ENCODE data around the gene HDAC9. TPM values are rescaled to one million over a fixed set of nuclear protein-coding genes. Genes with fewer than 3 reads are reported as not detected.
A peak's percentile ranks its signal among the peaks of the same experiment; 100 is the strongest.

Gene HDAC9
- polyA plus RNA-seq, 1 of the 3 experiments (the other 2 are of a cell fraction), result 11.6 TPM

DNA sequence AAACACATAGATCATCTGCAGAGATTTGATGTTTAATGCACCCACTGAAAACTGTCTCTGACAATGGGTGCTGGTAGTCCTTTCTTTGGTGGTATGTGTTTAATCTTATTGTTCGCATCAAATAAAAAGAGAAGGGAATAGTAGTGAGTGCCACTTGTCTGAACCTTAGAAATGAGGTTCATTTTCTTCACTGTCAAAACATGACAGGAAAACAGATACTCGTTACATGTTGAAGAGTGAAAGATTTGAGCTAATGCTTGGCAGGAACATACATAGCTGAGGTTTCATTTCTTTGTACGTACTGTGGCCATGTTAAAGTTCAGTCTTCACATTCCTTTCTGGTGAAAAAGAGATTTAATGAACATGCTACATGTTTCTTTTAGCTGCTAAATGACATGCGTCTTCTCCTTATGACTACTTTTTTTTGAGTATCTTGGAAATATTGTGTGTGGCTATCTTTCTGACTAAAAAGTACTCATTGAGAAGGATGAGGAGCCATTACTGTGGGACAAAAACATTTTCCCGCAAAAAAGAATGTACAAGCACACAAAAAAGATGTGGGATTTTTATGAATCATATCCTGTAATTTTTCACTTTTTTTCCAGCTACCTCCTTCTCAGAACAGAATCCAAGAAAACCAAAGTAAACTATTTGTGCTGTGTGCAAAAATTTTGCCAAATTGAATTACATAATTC, 513.8 kb downstream of the HDAC9 start:
- Histone ChIP-seq H3K27ac (ENCODE audit: low read depth in 2 of 2, low read length in 1 of 2) (peak overlapping the region; percentile 88 to 90), H3K9ac (peak overlapping the region; percentile 47; the same call in 1 of the 2 replicates), H3K27me3 (ENCODE audit: insufficient read depth) (no peaks in the 10 kb centered on the region), H4K20me1 (ENCODE audit: insufficient read depth) (no peaks in the 10 kb centered on the region), H3K79me2 (ENCODE audit: insufficient read depth) (peaks cover 16% of the 10 kb centered on the region), H3F3A (replicated peaks; ENCODE audit: insufficient read depth) (peaks cover 34% of the 10 kb centered on the region), H3K4me1 (ENCODE audit: control insufficient read depth in 1 of 2, insufficient read depth in 2 of 2, low read depth in 1 of 2, low read length in 1 of 2) (peaks cover 0 to 17% of the 10 kb centered on the region in 2 experiments; a peak in 3 of 4 replicates), H3K4me2 (peak overlapping the region; percentile 25), H2AFZ (ENCODE audit: low read depth) (peak overlapping the region; percentile 1; the same call in 1 of the 2 replicates), H3K36me3 (replicated peaks in 1 of 2; ENCODE audit: control insufficient read depth in 1 of 2, insufficient read depth in 2 of 2, low read length in 1 of 2) (peaks cover 19 to 21% of the 10 kb centered on the region in 2 experiments), H3K9me2 (no peaks in the 10 kb centered on the region), H3K9me3 (no peaks in the 10 kb centered on the region), H3K4me3 (ENCODE audit: low read depth in 2 of 2, low read length in 1 of 2) (0 out of 4 replicates have a peak overlapping the region, but pooled peaks of 1 of the 2 experiments have one; percentile 0)
- 45% methylated on average over 5 of the region's 5 CpGs for WGBS (ENCODE audit: low lambda C conversion rate)
- ChIA-PET CTCF (interaction anchor here (0.7 to 1.5 kb wide), 3 partner anchors 14 to 316 kb away, joined by 3 to 5 read pairs (median 4); no protein-coding TSS in a partner anchor), POLR2A (interaction anchor here (1.0 kb wide), 1 partner anchor 99 kb away, joined by 3 read pairs; no protein-coding TSS in a partner anchor)
- no peak for DNase-seq
- TF ChIP-seq, protein P1, sequence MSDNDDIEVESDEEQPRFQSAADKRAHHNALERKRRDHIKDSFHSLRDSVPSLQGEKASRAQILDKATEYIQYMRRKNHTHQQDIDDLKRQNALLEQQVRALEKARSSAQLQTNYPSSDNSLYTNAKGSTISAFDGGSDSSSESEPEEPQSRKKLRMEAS (IDR thresholded peaks at IDR 0.05; ENCODE audit: low read depth), result no peak
- TF ChIP-seq GABPA (IDR thresholded peaks at IDR 0.05; ENCODE audit: low read depth) (no peak), FOXJ3 (CRISPR knock-in tag; IDR thresholded peaks at IDR 0.05) (no peak), RXRA (IDR thresholded peaks at IDR 0.05; ENCODE audit: borderline replicate concordance, low read depth) (no peak), FOSL2 (IDR thresholded peaks at IDR 0.05; ENCODE audit: borderline replicate concordance, low read depth) (peak; percentile 64; the same call in 1 of the 2 replicates), TEAD4 (IDR thresholded peaks at IDR 0.05; ENCODE audit: borderline replicate concordance, insufficient read depth) (0 out of 2 replicates have a peak, but pooled peaks have one; percentile 19), GATA2 (CRISPR knock-in tag; IDR thresholded peaks at IDR 0.05) (no peak), CHD2 (IDR thresholded peaks at IDR 0.05; ENCODE audit: low read length, partially characterized antibody) (no peak), EP300 (IDR thresholded peaks at IDR 0.05; ENCODE audit: borderline replicate concordance in 1 of 2, low read depth in 1 of 2, low read length in 1 of 2) (peak in 1 of 2 experiments; percentile 80; a peak in 1 of 4 replicates), SMC3 (IDR thresholded peaks at IDR 0.05; ENCODE audit: low read depth, low read length) (no peak), TAF1 (IDR thresholded peaks at IDR 0.05; ENCODE audit: borderline replicate concordance, low read depth, low read length) (no peak), JUND (IDR thresholded peaks at IDR 0.05) (peak; percentile 67)
- TF ChIP-seq, protein P2, sequence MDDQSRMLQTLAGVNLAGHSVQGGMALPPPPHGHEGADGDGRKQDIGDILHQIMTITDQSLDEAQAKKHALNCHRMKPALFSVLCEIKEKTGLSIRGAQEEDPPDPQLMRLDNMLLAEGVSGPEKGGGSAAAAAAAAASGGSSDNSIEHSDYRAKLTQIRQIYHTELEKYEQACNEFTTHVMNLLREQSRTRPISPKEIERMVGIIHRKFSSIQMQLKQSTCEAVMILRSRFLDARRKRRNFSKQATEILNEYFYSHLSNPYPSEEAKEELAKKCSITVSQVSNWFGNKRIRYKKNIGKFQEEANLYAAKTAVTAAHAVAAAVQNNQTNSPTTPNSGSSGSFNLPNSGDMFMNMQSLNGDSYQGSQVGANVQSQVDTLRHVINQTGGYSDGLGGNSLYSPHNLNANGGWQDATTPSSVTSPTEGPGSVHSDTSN (IDR thresholded peaks at IDR 0.05), result peak; percentile 60; the same call in 1 of the 2 replicates
- TF ChIP-seq, protein P3, sequence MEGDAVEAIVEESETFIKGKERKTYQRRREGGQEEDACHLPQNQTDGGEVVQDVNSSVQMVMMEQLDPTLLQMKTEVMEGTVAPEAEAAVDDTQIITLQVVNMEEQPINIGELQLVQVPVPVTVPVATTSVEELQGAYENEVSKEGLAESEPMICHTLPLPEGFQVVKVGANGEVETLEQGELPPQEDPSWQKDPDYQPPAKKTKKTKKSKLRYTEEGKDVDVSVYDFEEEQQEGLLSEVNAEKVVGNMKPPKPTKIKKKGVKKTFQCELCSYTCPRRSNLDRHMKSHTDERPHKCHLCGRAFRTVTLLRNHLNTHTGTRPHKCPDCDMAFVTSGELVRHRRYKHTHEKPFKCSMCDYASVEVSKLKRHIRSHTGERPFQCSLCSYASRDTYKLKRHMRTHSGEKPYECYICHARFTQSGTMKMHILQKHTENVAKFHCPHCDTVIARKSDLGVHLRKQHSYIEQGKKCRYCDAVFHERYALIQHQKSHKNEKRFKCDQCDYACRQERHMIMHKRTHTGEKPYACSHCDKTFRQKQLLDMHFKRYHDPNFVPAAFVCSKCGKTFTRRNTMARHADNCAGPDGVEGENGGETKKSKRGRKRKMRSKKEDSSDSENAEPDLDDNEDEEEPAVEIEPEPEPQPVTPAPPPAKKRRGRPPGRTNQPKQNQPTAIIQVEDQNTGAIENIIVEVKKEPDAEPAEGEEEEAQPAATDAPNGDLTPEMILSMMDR (IDR thresholded peaks at IDR 0.05), result no peak
- TF ChIP-seq, protein P4, sequence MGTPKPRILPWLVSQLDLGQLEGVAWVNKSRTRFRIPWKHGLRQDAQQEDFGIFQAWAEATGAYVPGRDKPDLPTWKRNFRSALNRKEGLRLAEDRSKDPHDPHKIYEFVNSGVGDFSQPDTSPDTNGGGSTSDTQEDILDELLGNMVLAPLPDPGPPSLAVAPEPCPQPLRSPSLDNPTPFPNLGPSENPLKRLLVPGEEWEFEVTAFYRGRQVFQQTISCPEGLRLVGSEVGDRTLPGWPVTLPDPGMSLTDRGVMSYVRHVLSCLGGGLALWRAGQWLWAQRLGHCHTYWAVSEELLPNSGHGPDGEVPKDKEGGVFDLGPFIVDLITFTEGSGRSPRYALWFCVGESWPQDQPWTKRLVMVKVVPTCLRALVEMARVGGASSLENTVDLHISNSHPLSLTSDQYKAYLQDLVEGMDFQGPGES (IDR thresholded peaks at IDR 0.05; ENCODE audit: low read depth, low read length), result no peak
- TF ChIP-seq, protein P5, sequence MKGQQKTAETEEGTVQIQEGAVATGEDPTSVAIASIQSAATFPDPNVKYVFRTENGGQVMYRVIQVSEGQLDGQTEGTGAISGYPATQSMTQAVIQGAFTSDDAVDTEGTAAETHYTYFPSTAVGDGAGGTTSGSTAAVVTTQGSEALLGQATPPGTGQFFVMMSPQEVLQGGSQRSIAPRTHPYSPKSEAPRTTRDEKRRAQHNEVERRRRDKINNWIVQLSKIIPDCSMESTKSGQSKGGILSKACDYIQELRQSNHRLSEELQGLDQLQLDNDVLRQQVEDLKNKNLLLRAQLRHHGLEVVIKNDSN (IDR thresholded peaks at IDR 0.05; ENCODE audit: borderline replicate concordance, low read depth), result no peak
- TF ChIP-seq, protein P6, sequence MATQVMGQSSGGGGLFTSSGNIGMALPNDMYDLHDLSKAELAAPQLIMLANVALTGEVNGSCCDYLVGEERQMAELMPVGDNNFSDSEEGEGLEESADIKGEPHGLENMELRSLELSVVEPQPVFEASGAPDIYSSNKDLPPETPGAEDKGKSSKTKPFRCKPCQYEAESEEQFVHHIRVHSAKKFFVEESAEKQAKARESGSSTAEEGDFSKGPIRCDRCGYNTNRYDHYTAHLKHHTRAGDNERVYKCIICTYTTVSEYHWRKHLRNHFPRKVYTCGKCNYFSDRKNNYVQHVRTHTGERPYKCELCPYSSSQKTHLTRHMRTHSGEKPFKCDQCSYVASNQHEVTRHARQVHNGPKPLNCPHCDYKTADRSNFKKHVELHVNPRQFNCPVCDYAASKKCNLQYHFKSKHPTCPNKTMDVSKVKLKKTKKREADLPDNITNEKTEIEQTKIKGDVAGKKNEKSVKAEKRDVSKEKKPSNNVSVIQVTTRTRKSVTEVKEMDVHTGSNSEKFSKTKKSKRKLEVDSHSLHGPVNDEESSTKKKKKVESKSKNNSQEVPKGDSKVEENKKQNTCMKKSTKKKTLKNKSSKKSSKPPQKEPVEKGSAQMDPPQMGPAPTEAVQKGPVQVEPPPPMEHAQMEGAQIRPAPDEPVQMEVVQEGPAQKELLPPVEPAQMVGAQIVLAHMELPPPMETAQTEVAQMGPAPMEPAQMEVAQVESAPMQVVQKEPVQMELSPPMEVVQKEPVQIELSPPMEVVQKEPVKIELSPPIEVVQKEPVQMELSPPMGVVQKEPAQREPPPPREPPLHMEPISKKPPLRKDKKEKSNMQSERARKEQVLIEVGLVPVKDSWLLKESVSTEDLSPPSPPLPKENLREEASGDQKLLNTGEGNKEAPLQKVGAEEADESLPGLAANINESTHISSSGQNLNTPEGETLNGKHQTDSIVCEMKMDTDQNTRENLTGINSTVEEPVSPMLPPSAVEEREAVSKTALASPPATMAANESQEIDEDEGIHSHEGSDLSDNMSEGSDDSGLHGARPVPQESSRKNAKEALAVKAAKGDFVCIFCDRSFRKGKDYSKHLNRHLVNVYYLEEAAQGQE (IDR thresholded peaks at IDR 0.05; ENCODE audit: low read depth, low read length), result no peak
- TF ChIP-seq, protein P7, sequence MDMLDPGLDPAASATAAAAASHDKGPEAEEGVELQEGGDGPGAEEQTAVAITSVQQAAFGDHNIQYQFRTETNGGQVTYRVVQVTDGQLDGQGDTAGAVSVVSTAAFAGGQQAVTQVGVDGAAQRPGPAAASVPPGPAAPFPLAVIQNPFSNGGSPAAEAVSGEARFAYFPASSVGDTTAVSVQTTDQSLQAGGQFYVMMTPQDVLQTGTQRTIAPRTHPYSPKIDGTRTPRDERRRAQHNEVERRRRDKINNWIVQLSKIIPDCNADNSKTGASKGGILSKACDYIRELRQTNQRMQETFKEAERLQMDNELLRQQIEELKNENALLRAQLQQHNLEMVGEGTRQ (IDR thresholded peaks at IDR 0.05; ENCODE audit: borderline replicate concordance, low read depth, low read length), result no peak

All from SK-N-SH (cell line).